PC-3 (cell line): ENCODE data around the gene TMEM98. TPM values are rescaled to one million over a fixed set of nuclear protein-coding genes. Genes with fewer than 3 reads are reported as not detected.

Experiments used
- ATAC-seq: fragments of 200-7000 bp; cut with Tn5 transposase; 2 replicates; pipeline ENCODE4 v1.9.1; 2020; ENCODE audit warnings: mild to moderate bottlenecking, moderate library complexity
- BruUV-seq: library from RNA; stranded (reverse); fragments of 400-500 nt; replicated peaks from 2 replicates; lab custom pipeline; 2021; lab: Mats Ljungman, UMichigan
- CTCF ChIA-PET: fragments of 300-600 bp; sonication (Branson Sonifier 250); formaldehyde crosslinking; loops from one replicate; lab custom pipeline; 2022; ENCODE audit warnings: antibody characterized with exemption; lab: Charles Lee
- POLR2A ChIA-PET: fragments of 300-600 bp; sonication (Branson Sonifier 250); formaldehyde crosslinking; loops from one replicate; lab custom pipeline; 2022; ENCODE audit warnings: antibody characterized with exemption; ENCODE audit not compliant: unreplicated experiment; lab: Charles Lee
- DNase-seq: peaks from one replicate; pipeline ENCODE4 v3.0.0-alpha.2; 2015
- H2AFZ ChIP-seq: fragments of 300-600 bp; sonication (generic); 2 replicates; pipeline ENCODE4 v1.6.0; 2016; ENCODE audit warnings: antibody characterized with exemption, low read length
- H3F3A ChIP-seq: fragments of 300-600 bp; sonication (generic); one replicate; pipeline ENCODE4 v1.6.0; 2017; ENCODE audit warnings: antibody characterized with exemption, low read length, control low read depth, mild to moderate bottlenecking; ENCODE audit not compliant: unreplicated experiment
- H3K27ac ChIP-seq: fragments of 300-600 bp; sonication (generic); 2 replicates; pipeline ENCODE4 v1.5.1; 2016; ENCODE audit warnings: mild to moderate bottlenecking, low read length
- H3K27me3 ChIP-seq: fragments of 300-600 bp; sonication (generic); 2 replicates; pipeline ENCODE4 v1.6.1; 2016; ENCODE audit warnings: low read length, mixed read lengths
- H3K36me3 ChIP-seq: fragments of 300-600 bp; sonication (generic); 2 replicates; pipeline ENCODE4 v1.6.1; 2016; ENCODE audit warnings: low read depth, mixed run types, low read length, mixed read lengths
- H3K4me1 ChIP-seq: fragments of 300-600 bp; sonication (generic); 2 replicates; pipeline ENCODE4 v1.5.1; 2016; ENCODE audit warnings: low read length; ENCODE audit not compliant: insufficient read depth
- H3K4me2 ChIP-seq: fragments of 300-600 bp; sonication (generic); 2 replicates; pipeline ENCODE4 v1.6.0; 2016; ENCODE audit warnings: low read length
- H3K4me3 ChIP-seq: fragments of 300-600 bp; sonication (generic); 2 replicates; pipeline ENCODE4 v1.5.1; 2016; ENCODE audit warnings: mild to moderate bottlenecking, low read length, mixed read lengths
- H3K79me2 ChIP-seq: fragments of 300-600 bp; sonication (generic); 2 replicates; pipeline ENCODE4 v1.6.1; 2017; ENCODE audit warnings: low read length, mixed read lengths
- H3K9ac ChIP-seq: fragments of 300-600 bp; sonication (generic); 2 replicates; pipeline ENCODE4 v1.6.0; 2016; ENCODE audit warnings: mild to moderate bottlenecking, low read length
- H3K9me2 ChIP-seq: fragments of 300-600 bp; sonication (generic); replicated peaks from 2 replicates; pipeline ENCODE4 v1.6.1; 2016; ENCODE audit warnings: mixed run types, low read length, mixed read lengths
- H3K9me3 ChIP-seq: fragments of 300-600 bp; sonication (generic); 2 replicates; pipeline ENCODE4 v1.6.1; 2016; ENCODE audit warnings: low read length, mixed read lengths
- H4K20me1 ChIP-seq: fragments of 300-600 bp; sonication (generic); 2 replicates; pipeline ENCODE4 v1.6.1; 2016; ENCODE audit warnings: low read length, mixed read lengths
- EZH2 ChIP-seq: fragments of 300-600 bp; sonication (generic); IDR thresholded peaks from one replicate; pipeline ENCODE4 v1.6.1; 2017; ENCODE audit warnings: antibody characterized with exemption, mild to moderate bottlenecking, low read length; ENCODE audit not compliant: unreplicated experiment
- EZH2phosphoT487 ChIP-seq: fragments of 300-600 bp; sonication (generic); IDR thresholded peaks from 2 replicates; pipeline ENCODE4 v1.6.1; 2018; ENCODE audit warnings: mild to moderate bottlenecking, antibody characterized with exemption, low read length, borderline replicate concordance
- intact Hi-C: fragments of 100-400 bp; cut with micrococcal nuclease; formaldehyde crosslinking; loops from 2 replicates; pipeline ENCODE4 v1.9.0; 2023
- total RNA-seq: library from RNA; depleted of rRNA; stranded (reverse); fragments of >200 nt; gene quantifications from 2 replicates; pipeline ENCODE4 v1.2.3, GENCODE V29; 2014
- TF ChIP-seq, protein P1 (sequence below): fragments of 300-600 bp; sonication (generic); conservative IDR thresholded peaks from 2 replicates; pipeline ENCODE4 v1.5.1; 2017; ENCODE audit warnings: antibody characterized with exemption, low read depth, mild to moderate bottlenecking, low read length

Gene TMEM98
- total RNA-seq, 1 experiment from 2014 or later, result 59.4 TPM

DNA sequence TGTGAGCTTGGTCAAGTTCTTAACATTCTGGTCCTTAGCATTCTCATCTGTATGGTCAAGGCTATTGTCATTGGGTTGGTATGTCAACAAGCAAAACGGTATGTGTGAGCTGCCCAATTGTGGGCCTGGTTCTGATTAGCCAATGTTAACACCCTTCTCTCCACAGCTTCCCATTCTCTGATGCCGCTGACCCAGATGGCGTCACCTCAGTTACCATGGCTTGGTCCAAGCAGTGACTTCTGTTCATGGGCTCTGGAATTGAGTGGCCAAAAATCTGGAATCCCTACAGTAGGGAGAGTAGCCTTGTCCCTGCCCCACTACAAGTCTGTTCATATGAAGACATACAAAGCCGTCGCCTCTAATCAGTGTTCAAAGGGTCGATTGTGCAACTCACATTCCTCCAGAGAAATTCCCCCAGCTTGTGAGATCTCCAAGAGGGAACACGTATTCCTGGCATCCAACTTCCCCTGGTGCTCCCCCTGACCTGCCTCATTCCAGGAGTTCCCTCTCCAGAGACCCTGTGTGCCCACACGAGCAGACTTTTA is 15.8 kb downstream of the TMEM98 start:
- DNase-seq (no peak), ATAC-seq (no peak)
- H3K9me2 ChIP-seq, result no peaks in the 10 kb centered on the region
- H3F3A ChIP-seq, result no peaks in the 10 kb centered on the region
- H3K9ac ChIP-seq, result no peak overlapping the region
- H3K4me3 ChIP-seq, result no peak overlapping the region
- no peaks in the 10 kb centered on the region for H3K79me2 ChIP-seq
- H3K27me3 ChIP-seq, result no peaks in the 10 kb centered on the region
- no peaks in the 10 kb centered on the region for H4K20me1 ChIP-seq
- no TSS peak for BruUV-seq
- no peaks in the 10 kb centered on the region for H3K36me3 ChIP-seq
- H3K4me2 ChIP-seq, result peak overlapping the region; percentile 37; the same call in 1 of the 2 replicates
- H3K9me3 ChIP-seq, result no peaks in the 10 kb centered on the region
- H3K27ac ChIP-seq, result peak overlapping the region; percentile 38; the same call in 1 of the 2 replicates
- ChIA-PET POLR2A (no interaction called here), CTCF (no interaction called here)
- H3K4me1 ChIP-seq, result peaks cover 16% of the 10 kb centered on the region
- TF ChIP-seq EZH2, result no peak
- TF ChIP-seq, protein P1, sequence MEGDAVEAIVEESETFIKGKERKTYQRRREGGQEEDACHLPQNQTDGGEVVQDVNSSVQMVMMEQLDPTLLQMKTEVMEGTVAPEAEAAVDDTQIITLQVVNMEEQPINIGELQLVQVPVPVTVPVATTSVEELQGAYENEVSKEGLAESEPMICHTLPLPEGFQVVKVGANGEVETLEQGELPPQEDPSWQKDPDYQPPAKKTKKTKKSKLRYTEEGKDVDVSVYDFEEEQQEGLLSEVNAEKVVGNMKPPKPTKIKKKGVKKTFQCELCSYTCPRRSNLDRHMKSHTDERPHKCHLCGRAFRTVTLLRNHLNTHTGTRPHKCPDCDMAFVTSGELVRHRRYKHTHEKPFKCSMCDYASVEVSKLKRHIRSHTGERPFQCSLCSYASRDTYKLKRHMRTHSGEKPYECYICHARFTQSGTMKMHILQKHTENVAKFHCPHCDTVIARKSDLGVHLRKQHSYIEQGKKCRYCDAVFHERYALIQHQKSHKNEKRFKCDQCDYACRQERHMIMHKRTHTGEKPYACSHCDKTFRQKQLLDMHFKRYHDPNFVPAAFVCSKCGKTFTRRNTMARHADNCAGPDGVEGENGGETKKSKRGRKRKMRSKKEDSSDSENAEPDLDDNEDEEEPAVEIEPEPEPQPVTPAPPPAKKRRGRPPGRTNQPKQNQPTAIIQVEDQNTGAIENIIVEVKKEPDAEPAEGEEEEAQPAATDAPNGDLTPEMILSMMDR, result no peak
- no peak for TF ChIP-seq EZH2phosphoT487
- no peak overlapping the region for H2AFZ ChIP-seq
- intact Hi-C loops, result no loop called here

DNA sequence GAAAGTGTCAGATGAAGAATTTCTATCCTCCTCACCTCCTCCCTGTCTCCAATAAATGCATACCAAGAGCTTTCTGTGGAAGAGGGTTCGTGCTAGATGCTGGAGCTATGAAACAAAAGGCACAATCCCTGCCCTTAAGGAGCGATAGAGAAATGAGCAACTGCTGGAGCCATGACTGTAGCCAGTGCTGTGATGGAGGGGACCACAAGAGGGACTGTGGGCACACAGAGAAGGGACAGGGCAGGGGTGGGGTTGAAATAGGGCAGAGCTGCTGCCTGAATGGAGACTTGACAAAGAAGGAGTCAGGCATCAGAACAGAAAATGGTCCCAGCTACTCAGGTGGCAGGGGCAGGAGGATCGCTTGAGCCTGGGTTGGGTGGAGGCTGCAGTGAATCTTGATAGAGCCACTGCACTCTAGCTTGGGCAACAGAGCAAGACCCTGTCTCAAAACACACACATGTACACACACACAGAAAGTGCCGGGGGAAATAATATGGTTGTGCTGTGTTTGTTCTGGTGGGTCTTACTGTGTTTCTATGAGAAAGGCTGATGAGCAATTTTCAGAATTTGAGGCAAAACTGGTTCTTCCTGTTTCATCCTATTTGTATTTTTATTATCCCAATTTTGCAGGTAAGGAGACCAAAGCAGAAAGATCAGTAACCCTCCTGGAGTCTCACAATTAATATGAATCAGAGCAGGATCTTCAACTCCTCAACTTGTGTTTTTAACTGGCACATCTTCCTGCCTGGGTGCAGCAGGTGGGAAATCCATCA is 16.5 kb downstream of the TMEM98 start:
- Histone ChIP-seq H3K36me3 (no peaks in the 10 kb centered on the region), H3K9me3 (no peaks in the 10 kb centered on the region), H3K79me2 (no peaks in the 10 kb centered on the region), H3K9me2 (no peaks in the 10 kb centered on the region), H2AFZ (no peak overlapping the region), H3K9ac (no peak overlapping the region), H3F3A (no peaks in the 10 kb centered on the region), H3K27ac (peak overlapping the region; percentile 38), H4K20me1 (no peaks in the 10 kb centered on the region), H3K4me3 (no peak overlapping the region), H3K4me2 (peak overlapping the region; percentile 37; the same call in 1 of the 2 replicates), H3K4me1 (peaks cover 16% of the 10 kb centered on the region), H3K27me3 (no peaks in the 10 kb centered on the region)
- CTCF ChIA-PET, result no interaction called here
- ATAC-seq (peak; percentile 31; the same call in 1 of the 2 replicates), DNase-seq (peak; percentile 79)
- TF ChIP-seq EZH2phosphoT487, result no peak
- no TSS peak for BruUV-seq
- intact Hi-C loops, result no loop called here
- POLR2A ChIA-PET, result no interaction called here

DNA sequence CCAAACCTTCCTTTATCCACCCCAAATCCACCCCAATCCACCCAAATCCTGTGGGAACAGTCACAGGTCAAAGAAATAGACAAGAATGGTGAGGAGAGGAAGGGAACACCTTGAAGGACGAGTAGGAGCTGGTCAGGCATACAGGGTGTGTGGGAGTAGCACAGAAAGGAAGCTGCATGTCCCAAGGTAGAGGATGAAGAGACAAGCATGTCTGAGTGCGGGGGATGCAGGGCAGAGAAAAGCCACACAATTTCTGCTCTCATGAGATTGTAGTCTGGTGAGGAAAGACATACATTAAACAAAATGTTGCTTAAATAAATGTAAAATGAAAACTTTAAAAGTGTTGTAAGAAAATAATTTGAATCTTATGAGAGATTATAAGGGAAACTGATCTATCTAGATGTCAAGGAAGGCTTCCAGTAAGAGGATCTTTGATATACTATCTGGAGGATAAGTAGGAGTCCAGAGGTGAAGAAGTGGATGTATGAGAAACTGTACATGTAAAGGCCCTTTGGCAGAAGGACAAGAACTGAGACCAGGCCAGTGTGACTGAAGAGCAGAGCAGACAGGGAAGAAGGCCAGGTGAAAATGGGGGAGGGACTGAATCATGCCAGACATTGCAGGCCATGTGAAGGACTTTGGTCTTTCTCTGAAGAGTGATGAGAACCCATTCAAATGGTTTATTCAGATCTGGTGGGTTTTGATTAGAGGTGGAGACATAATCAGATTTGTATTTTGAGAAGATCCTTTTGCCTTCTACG is 18.6 kb downstream of the TMEM98 start:
- Histone ChIP-seq H3K4me1 (peaks cover 16% of the 10 kb centered on the region), H4K20me1 (no peaks in the 10 kb centered on the region), H3K9ac (no peak overlapping the region), H3K27ac (no peak overlapping the region), H3K9me3 (no peaks in the 10 kb centered on the region), H3K4me2 (no peak overlapping the region), H3K27me3 (no peaks in the 10 kb centered on the region), H2AFZ (no peak overlapping the region), H3K79me2 (no peaks in the 10 kb centered on the region), H3K4me3 (no peak overlapping the region), H3K36me3 (no peaks in the 10 kb centered on the region), H3F3A (no peaks in the 10 kb centered on the region), H3K9me2 (no peaks in the 10 kb centered on the region)
- BruUV-seq, result no TSS peak
- DNase-seq (no peak), ATAC-seq (no peak)
- intact Hi-C loops, result no loop called here
- CTCF ChIA-PET, result no interaction called here
- POLR2A ChIA-PET, result no interaction called here
- TF ChIP-seq, protein P1, result no peak
- TF ChIP-seq EZH2, result no peak
- TF ChIP-seq EZH2phosphoT487, result no peak
